IPS DF 6.9 (cell line): Measurements from ENCODE around the gene C12orf75.
"Not testable (repeated sequence)": the region's sequence is repeated elsewhere in the genome, so short reads cannot be mapped to it uniquely, and the experiment has no call there.

ENCODE experiments used
- DNase-seq: peaks from one replicate; pipeline ENCODE4 v3.0.0-alpha.2; 2013; ENCODE audit warnings: low read depth, low spot score
- H3K27ac ChIP-seq: one replicate; pipeline ENCODE4 v1.5.1; 2013; ENCODE audit warnings: low read length, control low read depth
- H3K27me3 ChIP-seq: 2 replicates; pipeline ENCODE4 v1.6.1; 2013; ENCODE audit warnings: mild to moderate bottlenecking, low read length; ENCODE audit not compliant: control insufficient read depth, insufficient read depth
- H3K36me3 ChIP-seq: 2 replicates; pipeline ENCODE4 v1.6.1; 2013; ENCODE audit warnings: low read length; ENCODE audit not compliant: control insufficient read depth, insufficient read depth
- H3K4me1 ChIP-seq: 2 replicates; pipeline ENCODE4 v1.6.1; 2013; ENCODE audit warnings: low read length; ENCODE audit not compliant: control insufficient read depth, insufficient read depth
- H3K4me3 ChIP-seq: 2 replicates; pipeline ENCODE4 v1.5.1; 2013; ENCODE audit warnings: mild to moderate bottlenecking, low read length
- H3K9me3 ChIP-seq: 2 replicates; pipeline ENCODE4 v1.6.1; 2013; ENCODE audit warnings: low read length, inconsistent platforms; ENCODE audit not compliant: control insufficient read depth, insufficient read depth
- WGBS: extraction: QIAGEN DNeasy Blood & Tissue Kit; methylation state at CpG from one replicate; pipeline ENCODE4 v1.1.7; 2013; ENCODE audit warnings: mixed read lengths, missing lambda C conversion rate; ENCODE audit not compliant: insufficient read length, insufficient coverage; 5-methylcytosine and 5-hydroxymethylcytosine counted together

C12orf75 gene

DNA sequence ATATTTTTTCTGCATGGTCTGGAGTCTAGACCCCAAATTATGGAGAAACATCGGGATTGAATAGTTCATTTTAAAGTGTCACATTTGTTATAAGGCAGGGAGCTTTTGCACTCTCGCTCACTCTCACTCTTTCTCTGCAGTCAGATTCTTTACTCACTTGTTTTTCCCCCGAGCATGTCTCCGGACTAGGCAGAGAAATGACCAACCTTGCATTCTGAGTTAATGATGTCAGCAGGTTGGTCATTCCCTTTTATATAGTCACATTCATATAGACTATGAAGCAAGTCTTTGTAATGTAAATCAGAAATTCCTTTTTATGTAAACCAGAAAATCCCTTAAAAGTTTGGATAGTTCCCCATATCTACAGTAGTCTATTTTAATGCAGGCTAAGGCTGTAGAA, 4.1 kb downstream of the C12orf75 start:
- peaks cover 1% of the 10 kb centered on the region; the same call in 1 of the 2 replicates for H3K4me1 ChIP-seq
- no peaks in the 10 kb centered on the region for H3K9me3 ChIP-seq
- no peaks in the 10 kb centered on the region for H3K36me3 ChIP-seq
- DNase-seq = no peak
- H3K4me3 ChIP-seq = no peak overlapping the region
- no peak overlapping the region for H3K27ac ChIP-seq
- H3K27me3 ChIP-seq = peaks cover 3% of the 10 kb centered on the region; the same call in 1 of the 2 replicates
- WGBS = no CpG with 5 or more reads among the region's 4 CpGs

GRCh38 chr12:105335856-105336255, 5.4 kb downstream of the C12orf75 start:
- H3K9me3 ChIP-seq = no peaks in the 10 kb centered on the region
- no peak overlapping the region for H3K4me3 ChIP-seq
- no peak overlapping the region for H3K27ac ChIP-seq
- 100% methylated on average over 1 of the region's 5 CpGs for WGBS
- peaks cover 1% of the 10 kb centered on the region; the same call in 1 of the 2 replicates for H3K4me1 ChIP-seq
- no peak for DNase-seq
- H3K36me3 ChIP-seq = no peaks in the 10 kb centered on the region
- H3K27me3 ChIP-seq = peaks cover 3% of the 10 kb centered on the region; the same call in 1 of the 2 replicates

DNA sequence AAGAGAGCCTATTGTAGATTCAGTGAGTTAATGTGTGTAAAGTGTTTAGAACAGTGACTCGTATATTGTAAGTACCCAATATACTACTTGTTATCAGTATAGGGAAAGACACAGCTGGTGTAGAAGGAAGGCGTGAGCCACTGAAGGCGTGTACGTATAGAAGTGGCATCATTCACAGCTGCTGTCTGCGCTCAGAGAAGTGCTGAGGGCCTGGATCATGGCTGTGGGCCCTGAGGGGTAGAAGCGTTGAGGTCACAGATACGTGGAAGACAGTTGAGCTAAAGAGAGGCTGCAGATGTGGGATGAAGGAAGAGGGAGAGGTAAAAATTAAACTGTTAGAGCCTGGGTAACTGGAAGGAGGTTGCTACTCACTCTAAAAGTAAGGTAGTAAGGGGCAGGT, 5.9 kb downstream of the C12orf75 start:
- Histone ChIP-seq H3K4me1 (no peaks in the 10 kb centered on the region; the same call in 1 of the 2 replicates), H3K27ac (no peak overlapping the region), H3K4me3 (no peak overlapping the region), H3K36me3 (no peaks in the 10 kb centered on the region), H3K9me3 (no peaks in the 10 kb centered on the region), H3K27me3 (no peaks in the 10 kb centered on the region; the same call in 1 of the 2 replicates)
- DNase-seq = no peak
- WGBS = no CpG with 5 or more reads among the region's 7 CpGs

DNA sequence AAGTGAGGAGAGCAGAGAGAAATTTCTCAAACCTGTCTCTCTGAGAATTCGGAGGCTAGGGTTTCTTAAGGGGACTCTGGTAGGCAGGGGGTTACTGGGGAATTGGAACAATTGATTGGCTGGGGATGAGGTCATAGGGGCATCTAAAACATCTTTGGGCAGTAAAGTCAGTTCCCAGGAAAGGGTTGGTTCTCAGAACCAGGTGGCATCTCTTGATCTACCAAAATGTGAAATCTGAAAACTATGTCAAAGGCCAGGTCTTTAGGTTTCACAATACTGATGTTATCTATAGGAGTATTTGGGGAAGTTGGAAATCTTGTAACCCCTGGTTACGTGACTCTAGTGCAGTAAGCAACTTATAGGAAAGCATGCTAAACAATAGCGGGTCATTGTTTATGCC, 6.9 kb downstream of the C12orf75 start:
- Histone ChIP-seq H3K4me1 (no peaks in the 10 kb centered on the region), H3K27ac (no peak overlapping the region), H3K9me3 (no peaks in the 10 kb centered on the region), H3K27me3 (no peaks in the 10 kb centered on the region; the same call in 1 of the 2 replicates), H3K36me3 (no peaks in the 10 kb centered on the region), H3K4me3 (no peak overlapping the region)
- no peak for DNase-seq
- WGBS = no CpG with 5 or more reads among the region's 3 CpGs

DNA sequence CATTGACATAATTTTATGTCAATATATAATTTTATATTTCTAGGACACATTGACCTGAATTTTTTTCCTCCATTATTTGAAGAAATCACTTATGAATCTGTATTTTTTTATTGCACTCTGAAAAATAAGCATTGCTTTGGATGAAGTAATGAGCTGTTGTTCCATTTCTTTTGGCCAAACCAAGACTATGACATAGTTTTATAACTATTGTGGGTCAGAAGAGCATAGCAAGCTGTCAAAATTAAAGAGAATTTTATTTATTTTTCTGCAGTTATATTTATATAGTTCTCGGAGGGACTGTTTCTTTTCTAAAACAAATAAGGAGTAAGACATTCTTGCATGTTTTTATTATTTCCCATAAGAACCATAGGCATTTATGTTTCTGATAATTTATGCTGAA, 8.5 kb downstream of the C12orf75 start:
- Histone ChIP-seq H3K4me1 (peaks cover 2% of the 10 kb centered on the region; the same call in 1 of the 2 replicates), H3K4me3 (no peak overlapping the region), H3K9me3 (no peaks in the 10 kb centered on the region), H3K27ac (no peak overlapping the region), H3K36me3 (no peaks in the 10 kb centered on the region), H3K27me3 (no peaks in the 10 kb centered on the region)
- DNase-seq = no peak
- no CpG with 5 or more reads among the region's 1 CpG for WGBS

GRCh38 chr12:105341010-105341409, 10.5 kb downstream of the C12orf75 start:
- H3K27me3 ChIP-seq = no peaks in the 10 kb centered on the region
- peaks cover 4% of the 10 kb centered on the region; the same call in 1 of the 2 replicates for H3K4me1 ChIP-seq
- H3K27ac ChIP-seq = no peak overlapping the region
- no peak overlapping the region for H3K4me3 ChIP-seq
- no peaks in the 10 kb centered on the region for H3K9me3 ChIP-seq
- no CpG with 5 or more reads among the region's 2 CpGs for WGBS
- no peak for DNase-seq
- no peaks in the 10 kb centered on the region for H3K36me3 ChIP-seq

DNA sequence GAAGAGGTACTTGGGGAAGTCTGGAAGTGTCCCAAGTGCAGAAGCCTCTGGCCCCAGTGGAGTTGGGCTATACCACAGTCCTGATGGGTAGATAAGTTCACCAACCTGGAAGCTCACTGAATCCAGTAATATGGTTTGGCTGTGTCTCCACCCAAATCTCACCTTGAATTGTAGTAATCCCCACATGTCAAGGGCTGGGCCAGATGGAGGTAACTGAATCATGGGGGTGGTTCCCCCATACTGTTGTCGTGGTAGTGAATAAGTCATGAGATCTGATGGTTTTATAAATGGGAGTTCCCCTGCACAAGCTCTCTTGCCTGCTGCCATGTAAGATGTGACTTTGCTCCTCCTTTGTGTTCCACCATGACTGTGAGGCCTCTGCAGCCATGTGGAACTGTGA, 11.1 kb downstream of the C12orf75 start:
- not testable (repeated sequence) for H3K27ac ChIP-seq, H3K9me3 ChIP-seq, H3K36me3 ChIP-seq, H3K4me3 ChIP-seq, H3K27me3 ChIP-seq, DNase-seq, H3K4me1 ChIP-seq
- no CpG with 5 or more reads among the region's 1 CpG for WGBS

DNA sequence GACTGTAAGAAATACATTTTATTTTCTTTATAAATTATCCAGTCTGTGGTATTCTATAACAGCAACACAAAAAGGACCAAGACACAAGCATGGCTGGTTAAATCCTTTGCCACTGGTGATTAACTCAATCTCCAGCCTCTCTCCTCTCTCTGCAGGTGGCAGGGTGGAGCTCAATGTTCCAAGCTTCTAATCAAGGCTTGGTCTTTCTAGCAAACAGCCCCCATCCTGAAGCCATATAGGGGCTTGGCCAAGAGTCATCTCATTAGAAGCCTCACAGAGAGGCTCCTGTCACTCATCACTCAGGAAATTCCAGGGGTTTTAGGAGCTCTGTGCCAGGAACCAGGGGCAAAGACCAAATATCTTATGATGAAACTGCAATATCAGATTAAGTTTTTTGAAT, 12.0 kb downstream of the C12orf75 start:
- Histone ChIP-seq H3K9me3 (no peaks in the 10 kb centered on the region), H3K36me3 (no peaks in the 10 kb centered on the region), H3K4me1 (peaks cover 4% of the 10 kb centered on the region; the same call in 1 of the 2 replicates), H3K27ac (no peak overlapping the region), H3K27me3 (no peaks in the 10 kb centered on the region), H3K4me3 (no peak overlapping the region)
- no peak for DNase-seq

GRCh38 chr12:105343836-105344235, 13.3 kb downstream of the C12orf75 start:
- H3K4me3 ChIP-seq = no peak overlapping the region
- H3K27ac ChIP-seq = no peak overlapping the region
- no peaks in the 10 kb centered on the region for H3K27me3 ChIP-seq
- H3K9me3 ChIP-seq = no peaks in the 10 kb centered on the region
- no peak for DNase-seq
- H3K36me3 ChIP-seq = no peaks in the 10 kb centered on the region
- WGBS = no CpG with 5 or more reads among the region's 1 CpG
- H3K4me1 ChIP-seq = peaks cover 4% of the 10 kb centered on the region; the same call in 1 of the 2 replicates

GRCh38 chr12:105347499-105347898, 17.0 kb downstream of the C12orf75 start:
- peaks cover 4% of the 10 kb centered on the region; the same call in 1 of the 2 replicates for H3K4me1 ChIP-seq
- no peak for DNase-seq
- H3K4me3 ChIP-seq = no peak overlapping the region
- H3K36me3 ChIP-seq = no peaks in the 10 kb centered on the region
- H3K27me3 ChIP-seq = no peaks in the 10 kb centered on the region; the same call in 1 of the 2 replicates
- no peak overlapping the region for H3K27ac ChIP-seq
- no peaks in the 10 kb centered on the region for H3K9me3 ChIP-seq
- WGBS = no CpG with 5 or more reads among the region's 4 CpGs

DNA sequence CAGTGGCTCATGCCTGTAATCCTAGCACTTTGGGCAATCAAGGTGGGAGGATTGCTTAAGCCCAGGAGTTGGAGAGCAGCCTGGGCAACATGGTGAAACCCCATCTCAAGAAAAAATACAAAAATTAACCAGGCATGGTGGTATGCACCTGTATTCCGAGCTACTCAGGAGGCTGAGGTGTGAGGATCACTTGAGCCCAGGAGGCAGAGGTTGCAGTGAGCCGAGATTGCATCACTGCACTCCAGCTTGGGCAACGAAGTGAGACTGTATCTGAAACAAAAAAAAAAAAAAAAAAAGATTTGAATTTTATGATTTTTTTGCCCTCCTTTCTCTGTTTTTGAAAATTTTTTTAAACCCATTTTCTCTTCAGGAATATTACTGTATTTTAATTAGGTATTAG, 17.7 kb downstream of the C12orf75 start:
- Histone ChIP-seq H3K27ac (no peak overlapping the region), H3K9me3 (no peaks in the 10 kb centered on the region), H3K36me3 (no peaks in the 10 kb centered on the region), H3K4me3 (no peak overlapping the region), H3K27me3 (no peaks in the 10 kb centered on the region; the same call in 1 of the 2 replicates), H3K4me1 (peaks cover 6% of the 10 kb centered on the region; the same call in 1 of the 2 replicates)
- WGBS = no CpG with 5 or more reads among the region's 3 CpGs
- no peak for DNase-seq
